GM12892 (cell line): Measurements from ENCODE around the gene RBM20.

Source experiments
- POLR2A ChIP-seq: IDR thresholded peaks from 2 replicates; pipeline ENCODE4 v1.6.1; 2011; ENCODE audit warnings: low read depth, low read length, control low read depth
- POLR2AphosphoS5 ChIP-seq: IDR thresholded peaks from 2 replicates; pipeline ENCODE4 v1.6.1; 2011; ENCODE audit warnings: low read depth, low read length, control low read depth

DNA sequence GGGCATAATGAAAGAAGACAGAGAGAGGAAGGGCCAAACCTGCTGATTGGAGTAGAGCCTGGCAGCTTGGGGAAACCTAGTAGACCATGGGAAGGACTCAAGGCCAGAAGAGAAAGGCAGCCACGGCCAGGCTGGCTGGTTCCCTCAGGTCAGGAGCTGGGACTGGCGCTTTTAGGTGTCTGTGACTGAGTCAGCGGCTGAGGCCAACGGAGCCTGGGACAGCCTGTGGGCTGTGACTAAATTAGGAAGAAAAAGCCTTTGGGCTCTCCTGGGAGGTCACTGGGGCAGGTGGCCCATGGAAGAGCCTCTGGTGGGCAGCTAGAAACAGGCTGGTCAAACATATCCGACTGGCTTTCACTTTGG is 118.7 kb downstream of the RBM20 start:
- TF ChIP-seq POLR2A (no peak), POLR2AphosphoS5 (no peak)
